ENCODE data around the gene P4HB.

Gene P4HB

DNA sequence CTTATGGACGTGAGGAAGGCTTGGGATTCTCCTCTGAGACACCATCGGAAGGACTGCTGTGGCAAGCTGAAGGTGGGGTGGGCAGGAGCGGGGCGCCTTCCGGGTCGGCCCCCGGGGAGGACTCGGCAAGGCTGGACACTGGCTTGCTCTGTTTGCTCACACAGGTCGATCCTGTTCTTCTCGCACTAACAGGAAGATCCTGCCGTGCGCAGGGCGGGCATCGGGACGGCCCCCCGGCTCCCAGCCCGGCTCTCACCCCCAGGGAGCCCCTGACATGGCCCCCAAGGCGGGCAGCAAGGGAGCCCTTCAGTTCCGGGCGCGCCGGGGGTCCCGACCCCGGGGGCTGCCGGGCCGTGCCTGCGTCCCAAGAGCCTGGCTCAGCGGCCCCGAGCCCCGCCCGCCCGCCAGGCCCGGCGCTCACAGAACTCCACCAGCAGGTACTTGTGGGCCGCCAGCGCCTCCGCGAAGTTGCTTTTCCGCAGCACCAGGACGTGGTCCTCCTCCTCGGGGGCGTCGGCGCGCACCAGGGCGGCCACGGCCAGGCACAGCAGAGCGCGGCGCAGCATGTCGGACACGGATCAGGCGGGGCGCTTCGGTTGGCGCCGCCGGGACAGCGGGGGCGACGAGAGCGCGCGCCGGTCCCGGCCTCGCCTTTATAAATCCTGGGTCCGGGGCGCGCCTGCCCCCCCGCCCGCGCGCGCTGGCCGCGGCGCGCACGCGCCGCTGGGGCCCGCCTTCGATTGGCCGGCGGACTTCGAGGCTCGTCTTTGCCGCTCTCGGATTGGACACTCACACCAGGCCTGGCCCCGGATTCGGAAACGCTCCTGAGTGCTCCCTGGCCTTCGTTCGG is at the start of gene P4HB:
Gene P4HB, minus strand, starts transcription at position 630 of the 850 bp plus-strand sequence. Its CDS starts 64 bp downstream, at position 566.
- DNase-seq = no peak

DNA sequence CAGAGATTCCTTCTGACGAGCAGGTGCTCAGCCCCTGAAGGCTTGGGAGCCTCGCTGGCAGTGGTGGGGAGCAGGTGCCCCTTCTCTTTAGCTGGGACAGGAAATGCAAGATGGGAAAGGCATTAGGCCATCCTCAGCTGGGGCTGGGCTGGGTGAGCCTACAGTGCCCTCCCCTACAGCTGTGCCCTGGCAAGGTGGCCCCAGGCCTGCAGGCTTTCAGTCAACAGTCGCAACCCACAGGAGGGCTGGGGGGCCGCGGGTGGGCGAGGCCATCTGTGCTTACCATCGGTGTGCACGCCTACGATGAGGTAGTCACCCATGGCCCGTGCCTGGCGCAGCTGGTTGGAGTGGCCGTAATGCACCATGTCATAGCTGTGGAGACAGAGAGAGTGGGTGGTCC is 48.9 kb upstream of the P4HB start:
- no peak for DNase-seq

DNA sequence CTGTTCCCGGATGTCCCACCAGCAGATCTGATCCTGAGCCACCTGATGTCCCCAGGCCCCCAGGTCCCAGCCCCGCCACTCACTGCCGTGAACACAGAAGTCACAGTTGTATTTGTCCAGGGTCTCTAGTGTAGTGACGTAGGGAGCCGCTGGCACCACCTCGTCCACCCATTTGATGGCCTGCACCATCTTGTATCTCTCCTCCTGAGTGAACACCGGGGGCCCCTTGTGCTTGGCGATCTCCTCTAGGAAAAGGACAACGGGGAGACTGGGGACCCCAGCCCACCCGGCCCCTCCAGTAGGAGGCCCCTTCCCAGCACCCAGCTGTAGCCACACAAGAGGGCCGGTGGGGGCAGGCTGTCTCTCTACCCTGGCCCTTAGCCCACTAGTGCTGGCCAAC is 48.5 kb upstream of the P4HB start:
- DNase-seq = no peak

DNA sequence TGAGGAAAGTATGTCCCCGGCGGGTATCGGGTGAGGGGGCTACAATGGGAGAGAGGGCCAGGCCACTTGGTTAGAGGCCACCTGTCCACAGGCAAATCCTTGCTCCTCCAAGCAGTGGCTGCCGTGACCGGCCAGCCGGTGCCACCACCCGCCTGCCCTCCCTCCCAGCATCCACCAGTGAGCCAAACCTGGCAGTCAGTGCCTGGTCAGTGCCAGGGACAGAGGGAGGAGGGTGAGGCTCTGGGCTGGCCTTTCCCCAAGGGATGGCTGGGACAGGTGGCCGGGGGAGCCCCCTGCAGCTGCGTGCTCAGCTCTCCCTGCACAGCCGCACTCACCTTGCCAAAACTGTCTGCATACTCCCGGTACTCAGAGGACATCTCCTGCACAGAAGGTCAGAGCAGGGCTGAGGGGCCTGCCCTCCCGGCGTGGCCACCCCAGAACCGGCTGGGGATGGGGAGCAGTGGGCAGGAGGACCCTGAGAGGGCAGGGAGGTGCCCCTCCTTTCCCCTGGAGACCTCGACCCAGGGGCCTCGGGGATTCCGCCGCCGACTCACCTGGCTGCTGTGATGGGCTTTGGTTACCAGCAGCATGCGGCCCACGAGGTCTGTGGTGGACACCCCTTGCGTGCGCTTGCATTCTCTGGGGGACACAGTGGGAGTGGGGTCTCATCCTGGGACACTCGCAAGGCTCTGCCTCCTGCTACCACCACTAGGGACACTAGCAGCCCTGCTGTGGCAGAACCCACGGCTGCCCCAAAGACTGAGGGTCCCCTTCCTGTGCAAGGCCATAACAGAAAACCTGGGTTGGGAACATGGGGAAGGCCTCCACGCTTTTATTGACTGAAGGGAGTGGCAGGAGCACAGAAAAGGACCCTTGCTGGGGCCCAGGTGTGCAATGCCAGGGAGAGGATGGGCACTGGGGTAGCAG is 47.1 kb upstream of the P4HB start:
- no peak for DNase-seq

DNA sequence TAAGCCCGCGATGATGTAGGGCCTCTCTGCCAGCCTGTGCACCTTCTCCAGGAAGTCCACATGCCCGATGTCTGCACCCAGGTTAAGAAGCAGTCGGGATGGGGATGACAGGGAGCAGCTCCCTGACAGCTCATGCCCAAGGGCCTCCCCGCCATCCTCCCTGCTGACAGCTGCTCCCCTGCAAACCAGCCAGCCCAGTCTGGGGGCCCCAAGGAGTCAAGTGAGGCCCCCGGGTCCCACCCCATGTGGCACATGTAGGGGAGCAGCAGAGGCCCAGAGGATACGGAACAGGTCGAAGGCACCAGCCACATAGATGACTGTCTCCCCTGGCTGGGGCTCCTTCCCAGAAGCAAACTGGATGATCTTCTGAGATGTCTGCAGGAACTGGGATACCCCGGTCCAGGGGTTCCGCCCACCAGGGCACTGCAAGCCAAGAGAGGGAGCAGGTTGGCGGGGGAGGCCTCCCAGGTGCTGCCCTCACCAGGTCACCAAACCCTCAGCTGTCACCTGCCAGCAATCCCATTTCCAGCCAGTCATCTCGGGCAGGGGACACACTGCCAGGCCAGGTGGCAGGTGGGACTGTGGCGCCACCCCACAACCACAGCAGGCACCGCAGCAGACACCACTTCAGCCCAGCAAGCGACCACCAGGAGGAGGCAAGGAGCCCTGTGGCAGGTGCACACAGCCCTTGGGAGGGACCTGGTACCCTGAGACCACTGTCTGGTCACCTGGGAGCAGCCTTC is 46.3 kb upstream of the P4HB start:
- no peak for DNase-seq

DNA sequence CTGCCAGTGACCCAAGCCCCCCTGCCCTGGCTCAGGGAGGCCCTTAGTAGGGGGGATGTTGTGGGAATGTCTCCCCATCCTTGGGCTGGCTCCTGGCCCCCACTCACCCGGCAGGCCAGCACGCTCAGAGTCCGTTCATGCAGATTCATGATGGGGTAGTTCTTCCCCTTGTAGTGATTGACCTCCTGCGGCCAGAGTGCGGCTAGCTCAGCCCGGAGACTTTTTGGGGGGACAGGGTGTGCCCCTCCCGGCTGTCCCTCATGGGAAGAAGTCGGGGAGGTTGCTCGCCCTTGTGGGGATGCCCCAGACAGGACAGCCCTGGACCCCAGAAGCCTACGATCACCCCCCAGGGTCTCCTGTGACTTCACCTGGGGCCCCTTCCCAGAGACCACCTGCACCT is 45.7 kb upstream of the P4HB start:
- no peak for DNase-seq

DNA sequence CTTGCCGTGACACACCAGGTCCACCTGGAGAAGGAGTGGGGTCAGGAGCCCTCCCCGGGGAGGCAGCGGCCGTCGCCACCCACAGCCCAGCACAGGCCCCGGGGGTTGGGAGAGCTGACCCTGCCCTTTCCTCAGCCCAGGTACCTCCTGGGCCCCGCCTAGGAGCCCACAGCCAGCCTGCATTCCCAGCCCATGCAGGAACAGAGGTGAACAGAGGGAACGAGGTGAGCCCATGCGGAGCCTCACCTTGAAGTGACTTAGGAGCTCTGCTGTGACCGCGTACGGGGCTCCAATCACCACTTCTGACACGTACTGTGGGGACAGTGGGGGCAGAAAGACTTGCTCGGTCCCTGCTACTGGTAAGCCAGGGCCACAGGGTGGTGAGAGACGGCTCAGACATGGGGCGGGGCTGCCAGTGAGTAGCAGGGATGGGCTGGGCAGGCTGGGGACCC is 45.1 kb upstream of the P4HB start:
- DNase-seq = no peak

DNA sequence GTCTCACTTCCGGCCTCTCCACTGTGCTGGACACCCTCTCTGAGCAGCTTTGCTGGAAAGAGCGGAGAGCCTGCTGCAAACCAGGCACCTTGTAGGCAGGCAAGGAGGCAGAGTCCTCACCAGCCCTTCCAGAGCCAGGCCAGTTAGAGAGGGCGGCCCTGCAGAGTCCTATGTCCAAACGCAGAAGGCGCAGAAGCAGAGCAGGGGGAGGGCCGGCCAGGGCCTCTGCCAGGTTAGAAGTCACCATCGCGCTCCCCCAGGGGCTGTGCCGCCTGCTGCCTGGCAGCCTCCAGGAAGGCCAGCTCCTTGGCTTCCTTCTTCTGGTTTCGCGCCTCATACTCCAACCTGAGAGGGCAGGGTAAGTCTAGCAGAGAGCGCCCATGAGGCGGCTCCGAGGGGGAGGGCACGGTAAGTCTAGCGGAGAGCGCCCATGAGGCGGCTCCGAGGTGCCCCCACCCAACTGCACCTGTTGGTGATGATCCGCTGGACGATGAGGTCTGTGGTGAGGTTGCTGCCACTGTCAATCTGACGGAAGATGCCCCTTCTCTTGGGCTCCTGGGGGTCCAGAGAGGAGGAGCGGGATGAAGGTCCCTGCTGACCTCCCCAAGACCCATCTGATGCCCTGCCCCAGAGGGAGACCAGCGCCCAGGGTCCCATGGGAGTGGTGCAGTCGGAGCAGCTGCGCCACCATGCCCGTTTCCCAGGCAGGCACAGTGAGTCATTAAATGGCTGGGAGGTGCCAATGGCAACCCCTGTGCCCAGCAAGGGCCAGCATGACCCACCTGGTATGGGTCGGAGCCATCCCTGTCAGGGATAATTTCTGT is 44.5 kb upstream of the P4HB start:
- no peak for DNase-seq

DNA sequence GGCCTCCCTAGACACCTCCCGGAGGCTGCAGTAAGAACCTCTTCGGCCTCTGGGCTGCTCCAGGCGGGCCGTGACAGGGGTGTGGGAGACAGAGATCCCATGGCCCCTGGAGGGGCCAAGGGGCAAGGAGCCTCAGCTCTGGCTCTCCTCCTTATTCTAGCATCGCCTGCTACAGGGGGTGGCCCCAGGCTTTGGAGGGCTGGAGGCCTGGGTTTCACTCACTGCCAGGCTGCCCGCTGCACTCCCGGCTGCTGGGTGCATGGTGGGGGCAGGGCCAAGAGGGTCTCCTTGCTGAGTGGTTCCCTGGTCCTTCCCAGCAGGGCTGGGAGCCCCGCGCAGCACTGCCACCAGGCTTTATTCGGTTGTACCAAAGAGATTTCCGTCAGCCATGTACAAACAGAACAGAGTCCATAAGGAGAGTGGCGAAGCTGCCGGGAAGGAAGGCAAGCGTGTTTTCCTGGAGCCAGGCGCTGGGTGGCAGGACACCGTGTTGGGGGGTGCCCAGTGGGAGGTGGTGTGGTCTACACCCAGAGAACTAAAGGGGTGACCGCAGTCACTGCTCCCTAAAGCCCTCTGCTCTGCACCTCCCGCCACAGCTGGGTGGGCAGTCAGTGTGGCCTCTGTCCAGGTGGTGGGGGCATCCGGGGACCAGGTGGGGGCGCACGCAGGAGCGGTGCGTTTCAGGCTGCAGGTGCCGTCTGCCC is 43.7 kb upstream of the P4HB start:
- no peak for DNase-seq

DNA sequence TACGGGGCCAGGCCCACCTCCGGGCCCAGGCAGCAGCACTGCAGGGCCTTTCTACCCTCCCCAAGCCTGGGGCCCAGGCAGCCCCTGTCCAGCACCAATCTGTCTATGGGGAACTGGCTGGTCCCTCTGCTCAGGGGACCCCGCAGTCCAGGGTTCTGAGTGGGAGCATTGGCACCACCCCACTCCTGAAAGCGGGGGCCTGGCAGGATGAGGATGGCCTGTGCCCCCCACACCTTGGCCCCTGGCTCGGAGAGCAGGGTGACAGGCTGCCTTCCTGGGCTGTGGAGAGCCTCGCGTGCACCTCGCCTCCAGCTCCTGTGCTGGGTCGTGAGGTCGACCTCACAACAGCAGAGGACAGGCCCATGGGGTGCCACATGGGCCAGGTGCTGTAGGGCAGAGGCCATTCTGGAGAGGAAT is 43.1 kb upstream of the P4HB start:
- DNase-seq = no peak

DNA sequence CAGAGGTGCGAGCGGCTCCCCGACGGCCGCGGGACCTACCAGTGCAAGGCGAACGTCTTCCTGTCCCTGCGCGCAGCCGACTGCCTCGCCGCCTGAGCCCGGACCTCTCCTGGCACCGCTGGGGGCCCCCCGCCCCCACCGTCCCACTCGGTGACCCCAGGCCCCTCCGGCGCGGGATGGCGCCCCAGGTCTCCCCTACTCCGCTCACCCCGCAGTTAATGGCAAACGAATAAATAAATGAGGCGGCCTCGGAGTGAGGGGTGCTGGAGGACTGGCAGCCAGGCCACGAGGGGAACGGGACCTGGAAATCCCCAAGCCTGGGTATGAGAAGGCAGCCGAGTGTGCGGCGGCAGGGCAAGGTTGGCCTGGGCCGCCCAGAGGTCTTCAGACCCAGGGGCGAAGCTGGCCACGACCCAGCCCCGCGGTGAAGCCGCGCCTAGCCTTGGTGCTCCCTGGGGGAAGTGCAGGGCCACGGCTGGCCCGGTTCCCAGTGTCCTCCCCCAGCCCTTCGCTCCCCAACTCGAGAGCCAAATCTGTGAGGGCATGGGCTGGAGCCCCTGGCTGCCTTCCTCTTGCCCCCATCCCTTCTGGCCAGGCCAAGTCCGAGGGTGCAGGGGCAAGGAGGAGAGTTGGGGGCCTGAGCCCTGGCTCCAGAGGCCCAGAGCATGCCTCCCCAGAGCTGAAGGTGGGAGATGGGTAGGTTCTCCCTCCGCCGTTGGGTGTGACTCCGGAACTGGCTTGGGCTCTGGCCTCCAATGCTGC is 42.5 kb upstream of the P4HB start:
- DNase-seq = no peak

DNA sequence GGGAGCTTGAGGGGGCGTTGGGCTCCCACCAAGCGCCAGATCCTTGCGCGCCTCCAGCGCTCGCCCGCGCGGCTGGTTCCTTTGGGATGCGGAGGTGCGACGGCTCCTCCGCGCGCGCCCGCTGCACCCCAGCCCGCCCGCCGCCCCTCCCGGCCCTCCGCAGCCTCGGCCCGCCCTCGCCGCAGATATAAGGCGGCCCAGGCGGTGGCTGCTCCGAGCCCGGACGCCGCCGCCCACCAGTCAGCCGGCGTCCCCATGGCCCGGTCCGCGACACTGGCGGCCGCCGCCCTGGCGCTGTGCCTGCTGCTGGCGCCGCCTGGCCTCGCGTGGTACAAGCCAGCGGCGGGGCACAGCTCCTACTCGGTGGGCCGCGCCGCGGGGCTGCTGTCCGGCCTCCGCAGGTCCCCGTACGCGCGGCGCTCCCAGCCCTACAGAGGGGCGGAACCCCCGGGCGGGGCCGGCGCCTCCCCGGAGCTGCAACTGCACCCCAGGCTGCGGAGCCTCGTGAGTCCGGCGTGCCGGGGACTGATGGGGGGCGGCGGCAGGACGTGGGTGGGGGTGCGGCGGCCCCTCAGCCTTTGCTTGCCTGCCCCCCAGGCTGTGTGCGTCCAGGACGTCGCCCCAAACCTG is 41.8 kb upstream of the P4HB start, which contains the start of gene NPB:
Gene NPB, plus strand, starts transcription at position 216 of the 630 bp plus-strand sequence. Its CDS starts 40 bp downstream, at position 256.
- no peak for DNase-seq

DNA sequence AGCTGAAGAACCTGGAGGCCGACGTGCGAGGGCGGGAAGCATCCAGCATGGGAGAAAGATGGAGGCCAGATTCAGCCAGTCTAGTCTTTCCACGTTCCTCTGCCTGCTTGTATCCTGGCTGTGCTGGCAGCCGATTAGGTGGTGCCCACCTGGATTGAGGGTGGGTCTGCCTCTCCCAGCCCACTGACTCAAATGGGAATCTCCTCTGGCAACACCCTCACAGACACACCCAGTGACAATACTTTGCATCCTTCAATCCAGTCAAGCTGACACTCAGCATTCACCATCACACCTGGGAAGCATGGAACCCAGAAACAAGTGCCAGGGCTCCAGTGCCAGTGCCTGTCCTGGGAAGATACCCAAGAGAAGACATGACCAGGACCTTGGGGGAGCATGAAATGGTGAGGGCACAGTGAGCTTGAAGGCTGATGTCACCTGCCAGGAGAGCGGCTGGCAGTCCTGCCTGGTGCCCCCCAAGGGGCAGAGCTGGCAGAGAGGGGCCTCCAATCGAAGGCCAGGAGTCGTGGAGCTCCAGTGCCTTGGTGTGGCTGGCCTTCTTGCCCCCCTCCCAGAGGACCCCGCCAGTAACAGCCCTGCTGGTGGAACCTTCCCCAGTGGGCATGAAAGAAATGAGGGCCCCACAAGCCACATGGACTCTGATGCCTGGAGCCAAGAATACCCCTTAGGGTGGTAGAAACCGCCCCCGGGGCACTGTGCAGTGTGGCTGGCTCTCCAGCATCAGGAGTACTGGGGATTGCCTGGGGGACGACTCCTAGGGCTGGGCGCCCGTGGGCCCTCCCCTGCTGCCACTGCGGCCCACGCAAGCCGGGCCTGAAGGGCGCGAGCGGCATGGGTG is 41.1 kb upstream of the P4HB start:
- DNase-seq = no peak

DNA sequence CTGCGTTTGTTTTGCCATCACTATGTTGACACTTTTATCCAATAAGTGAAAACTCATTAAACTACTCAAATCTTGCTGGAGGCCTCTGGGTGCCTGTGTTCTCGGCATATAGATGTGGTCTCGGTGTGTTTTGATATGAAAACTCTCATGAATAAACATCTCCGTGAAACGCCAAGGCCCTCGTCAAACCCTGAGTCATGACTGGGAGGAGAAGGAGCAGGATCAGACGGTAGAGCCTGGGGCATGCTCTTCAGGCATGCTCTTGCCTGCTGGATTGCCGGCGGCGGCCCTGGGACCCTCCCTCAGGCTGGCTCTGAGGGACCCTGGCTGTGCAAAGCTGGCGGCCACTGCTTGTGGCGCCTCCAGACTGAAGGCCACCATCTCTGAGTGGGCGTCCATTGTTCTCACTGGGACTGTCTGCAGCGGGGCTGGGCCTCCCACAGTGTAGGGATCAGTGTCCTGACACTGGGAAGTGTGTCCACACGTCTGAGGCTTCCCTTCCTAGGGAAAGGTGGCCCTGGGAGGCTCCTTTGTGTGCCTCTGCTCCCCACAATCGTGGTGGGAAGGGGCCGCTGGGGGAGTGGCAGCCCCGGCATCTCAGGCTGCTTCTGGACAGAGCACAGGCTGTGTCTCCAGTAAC is 40.0 kb upstream of the P4HB start:
- no peak for DNase-seq

DNA sequence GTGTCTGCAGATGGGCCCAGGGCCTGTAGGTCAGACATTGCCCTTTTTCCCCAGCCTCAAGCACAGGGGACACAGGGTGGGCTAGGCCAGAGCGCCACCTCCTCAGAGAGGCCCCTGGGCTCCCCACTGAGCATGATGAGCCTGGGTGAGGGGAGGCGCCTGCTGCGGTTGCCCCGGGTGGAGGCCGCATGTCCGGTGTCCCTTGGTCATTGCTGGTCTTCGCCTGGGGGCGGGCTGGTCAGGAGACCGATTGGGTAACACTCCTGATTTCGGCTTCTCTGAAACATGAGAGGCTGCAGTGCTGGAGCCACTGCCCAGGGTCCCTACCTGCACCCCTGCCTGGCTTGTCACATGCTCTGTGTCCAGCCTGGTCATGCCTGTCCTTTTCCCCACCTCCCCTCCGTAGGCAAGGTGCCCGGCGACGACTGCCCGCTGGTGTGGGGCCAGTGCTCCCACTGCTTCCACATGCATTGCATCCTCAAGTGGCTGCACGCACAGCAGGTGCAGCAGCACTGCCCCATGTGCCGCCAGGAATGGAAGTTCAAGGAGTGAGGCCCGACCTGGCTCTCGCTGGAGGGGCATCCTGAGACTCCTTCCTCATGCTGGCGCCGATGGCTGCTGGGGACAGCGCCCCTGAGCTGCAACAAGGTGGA is 39.3 kb upstream of the P4HB start:
- no peak for DNase-seq

DNA sequence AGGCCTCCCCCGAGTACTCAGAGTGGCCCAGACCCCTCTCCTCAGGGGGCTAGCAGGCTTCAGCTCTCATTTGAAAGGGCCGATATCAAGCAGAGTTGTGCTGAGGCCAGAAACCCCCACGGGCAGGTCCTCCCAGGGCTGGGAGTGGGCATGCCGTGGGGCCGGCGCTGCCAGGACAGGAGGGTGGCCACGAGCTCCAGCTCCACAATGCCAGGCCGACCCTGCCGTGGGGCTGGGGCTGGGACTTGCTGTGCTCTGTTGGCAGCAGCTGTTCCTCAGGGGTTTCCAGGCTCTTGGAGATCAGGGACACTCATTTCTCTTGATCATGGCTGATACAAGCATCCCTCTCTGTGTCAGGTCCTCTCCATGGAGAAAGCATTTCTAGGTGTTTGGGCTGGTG is 38.5 kb upstream of the P4HB start:
- no peak for DNase-seq

DNA sequence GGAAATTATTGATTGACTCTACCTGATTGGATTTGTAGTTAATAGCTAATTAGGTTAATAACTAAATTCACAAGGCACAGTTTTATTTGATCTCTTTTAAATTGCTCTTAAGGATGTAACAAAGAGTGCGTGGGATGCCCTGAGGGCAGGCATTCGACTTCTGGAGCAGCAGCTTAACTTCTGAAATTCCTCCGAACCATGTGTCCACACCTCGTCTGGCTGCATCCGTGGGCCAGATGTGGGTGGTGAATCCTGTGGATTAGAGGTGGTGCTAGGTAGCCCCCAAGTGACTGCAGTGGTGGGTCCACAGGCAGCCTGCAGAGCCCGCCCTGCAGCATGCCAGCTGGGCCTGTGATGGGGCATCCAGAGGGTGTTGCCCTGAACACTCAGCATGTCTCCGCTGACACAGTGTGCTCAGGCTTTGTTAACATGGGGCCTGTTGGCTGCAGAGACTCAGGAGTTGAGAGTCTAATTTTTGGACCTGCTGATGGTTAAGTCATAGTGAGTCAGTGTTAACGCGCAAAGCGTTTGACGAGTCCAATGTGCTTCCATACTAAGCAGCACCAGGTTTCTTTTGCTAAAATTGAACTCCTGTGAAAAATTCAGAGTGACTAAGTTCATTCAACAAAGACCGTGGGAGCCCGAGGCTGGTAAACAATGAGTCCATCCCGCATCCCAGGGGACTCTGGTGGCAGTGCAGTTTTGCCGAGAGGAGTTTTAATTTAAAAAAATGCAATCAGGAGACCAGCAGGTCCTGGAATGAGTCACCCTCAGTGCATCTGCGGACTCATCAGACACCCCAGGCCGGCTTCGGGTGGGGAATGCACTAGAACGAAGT is 37.9 kb upstream of the P4HB start:
- peak; percentile 63 for DNase-seq
